ENCODE measurements around the gene OMP.

- TF ChIP-seq POLR2A (IDR thresholded peaks at IDR 0.05) (no peak), CTCF (IDR thresholded peaks at IDR 0.05) (no peak)
Observed at GRCh38 chr11:77126156-77126775, 23.6 kb downstream of the OMP start.
